Esophagus muscularis mucosa (tissue), 4 donors: ENCODE data around the gene BTNL2. TPM values are rescaled to one million over a fixed set of nuclear protein-coding genes. Genes with fewer than 3 reads are reported as not detected.

Source experiments
- DNase-seq: peaks from one replicate; pipeline ENCODE4 v3.0.0-alpha.2; 2017; ENCODE audit errors: extremely low spot score
- H3K27ac ChIP-seq, 4 donors: fragments of 200-600 bp; sonication (generic); replicated peaks in 1 of 4; 1 replicate in 3 of 4; 2 replicates in 1 of 4; pipeline ENCODE4 v1.5.1; 2016 to 2019; ENCODE audit warnings: mild to moderate bottlenecking in 1 of 4
- H3K27me3 ChIP-seq, 4 donors: fragments of 200-600 bp; sonication (generic); one replicate each; pipeline versions ENCODE4 v1.5.1 to v1.6.0; 2016 to 2019
- H3K36me3 ChIP-seq, 4 donors: fragments of 200-600 bp; sonication (generic); one replicate each; pipeline ENCODE4 v1.5.1; 2016 to 2019
- H3K4me1 ChIP-seq, 4 donors: fragments of 200-600 bp; sonication (generic); one replicate each; pipeline ENCODE4 v1.5.1; 2016 to 2019
- H3K4me3 ChIP-seq, 4 donors: fragments of 200-600 bp; sonication (generic); 1 replicate in 2 of 4; 2 replicates in 2 of 4; pipeline ENCODE4 v1.5.1; 2016 to 2019; ENCODE audit warnings: mild to moderate bottlenecking in 4 of 4, moderate library complexity in 1 of 4
- H3K9me3 ChIP-seq, 4 donors: fragments of 200-600 bp; sonication (generic); 1 replicate in 3 of 4; 2 replicates in 1 of 4; pipeline ENCODE4 v1.5.1; 2016 to 2019
- EP300 ChIP-seq: sonication (generic); formaldehyde crosslinking; IDR thresholded peaks from one replicate; pipeline ENCODE4 v1.6.1; 2017; ENCODE audit warnings: antibody characterized with exemption
- POLR2A ChIP-seq: fragments of 450-650 bp; IDR thresholded peaks from one replicate; pipeline ENCODE4 v1.6.1; 2017; ENCODE audit warnings: antibody characterized with exemption, moderate library complexity, mild to moderate bottlenecking, low read depth
- POLR2AphosphoS5 ChIP-seq, 2 donors: sonication (generic); formaldehyde crosslinking; IDR thresholded peaks; one replicate each; pipeline ENCODE4 v1.6.1; 2017; ENCODE audit warnings: antibody characterized with exemption in 2 of 2
- WGBS: methylation state at CpG from one replicate; pipeline ENCODE4 v1.1.5; 2018; 5-methylcytosine and 5-hydroxymethylcytosine counted together
- intact Hi-C: fragments of 100-400 bp; cut with DNase I; formaldehyde crosslinking; loops from one replicate; pipeline ENCODE4 v1.15.1; 2023
- total RNA-seq, 4 donors: library from RNA; depleted of rRNA; stranded (reverse); fragments of >200 nt; gene quantifications; one replicate each; pipeline versions ENCODE4 v1.1.0 to v1.2.1, GENCODE V29; 2016
- TF ChIP-seq, protein P1 (sequence below), 3 experiments: fragments of 200-600 bp in 2 of 3; fragments of 450-650 bp in 1 of 3; sonication (generic) in 2 of 3; IDR thresholded peaks; one replicate each; pipeline ENCODE4 v1.5.1; 2017 to 2019; ENCODE audit warnings: antibody characterized with exemption in 3 of 3, mild to moderate bottlenecking in 2 of 3, moderate library complexity in 1 of 3

BTNL2 gene
- total RNA-seq, 4 donors from 2014 or later: not detected

DNA sequence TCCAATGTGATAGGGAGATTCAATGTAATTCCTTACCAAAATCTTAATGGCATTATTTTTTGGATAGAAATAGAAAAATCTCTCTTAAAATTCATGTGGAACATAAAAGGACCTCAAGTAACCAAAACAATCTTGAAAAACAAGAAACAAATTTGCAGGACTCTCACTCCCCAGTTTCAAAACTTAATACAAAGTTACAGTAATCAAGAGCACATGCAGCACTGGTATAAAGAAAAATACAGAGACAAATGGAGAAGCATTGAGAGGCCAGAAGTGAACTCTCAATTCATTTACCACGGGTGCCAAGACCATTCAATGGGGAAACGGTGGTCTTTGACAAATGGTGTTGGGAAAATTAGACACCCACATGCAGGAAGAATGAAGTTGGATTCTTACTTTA is 27.4 kb downstream of the BTNL2 start:
- 50% methylated on average over 2 of the region's 2 CpGs for WGBS
- peaks cover 0 to 5% (median 0%) of the 10 kb centered on the region in 4 donors for H3K27me3 ChIP-seq

DNA sequence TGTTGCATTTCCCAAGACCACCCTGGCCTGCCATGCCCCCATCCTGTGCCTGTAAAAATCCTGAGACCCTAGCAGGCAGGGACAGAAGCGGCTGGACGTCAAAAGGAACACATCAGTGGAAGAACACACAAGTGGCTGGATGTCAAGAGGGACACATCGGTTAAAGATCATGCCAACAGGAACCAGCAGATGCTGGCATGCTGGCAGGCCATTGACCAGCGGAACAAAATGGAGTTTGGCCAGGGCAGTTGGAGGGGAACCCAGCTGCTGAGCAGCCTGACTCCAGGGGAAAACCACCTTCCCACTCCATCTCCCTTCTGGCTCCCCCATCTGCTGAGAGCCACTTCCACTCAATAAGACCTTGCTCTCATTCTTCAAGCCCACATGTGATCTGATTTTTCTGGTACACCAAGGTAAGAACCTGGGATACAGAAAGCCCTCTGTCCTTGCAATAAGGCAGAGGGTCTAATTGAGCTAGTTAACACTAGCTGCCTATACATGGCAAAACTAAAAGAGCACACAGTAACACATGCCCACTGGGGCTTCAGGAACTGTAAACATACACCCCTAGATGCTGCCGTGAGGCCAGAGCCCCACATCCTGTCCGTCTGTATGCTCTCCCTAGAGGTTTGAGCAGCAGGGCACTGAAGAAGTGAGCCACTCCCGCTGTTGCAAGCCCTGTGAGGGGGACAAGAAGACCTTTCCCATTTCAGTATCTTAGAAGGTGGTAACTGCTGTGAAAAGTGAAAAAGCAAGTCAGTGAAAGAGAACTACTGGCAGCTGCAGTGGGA is 31.0 kb downstream of the BTNL2 start:
- Histone ChIP-seq H3K4me3 (no peak overlapping the region), H3K27me3 (peaks cover 0 to 5% (median 0%) of the 10 kb centered on the region in 4 donors), H3K27ac (no peak overlapping the region), H3K36me3 (no peaks in the 10 kb centered on the region), H3K4me1 (no peaks in the 10 kb centered on the region), H3K9me3 (no peaks in the 10 kb centered on the region)
- DNase-seq: no peak
- WGBS: 84% methylated on average over 7 of the region's 7 CpGs
- TF ChIP-seq, protein P1, sequence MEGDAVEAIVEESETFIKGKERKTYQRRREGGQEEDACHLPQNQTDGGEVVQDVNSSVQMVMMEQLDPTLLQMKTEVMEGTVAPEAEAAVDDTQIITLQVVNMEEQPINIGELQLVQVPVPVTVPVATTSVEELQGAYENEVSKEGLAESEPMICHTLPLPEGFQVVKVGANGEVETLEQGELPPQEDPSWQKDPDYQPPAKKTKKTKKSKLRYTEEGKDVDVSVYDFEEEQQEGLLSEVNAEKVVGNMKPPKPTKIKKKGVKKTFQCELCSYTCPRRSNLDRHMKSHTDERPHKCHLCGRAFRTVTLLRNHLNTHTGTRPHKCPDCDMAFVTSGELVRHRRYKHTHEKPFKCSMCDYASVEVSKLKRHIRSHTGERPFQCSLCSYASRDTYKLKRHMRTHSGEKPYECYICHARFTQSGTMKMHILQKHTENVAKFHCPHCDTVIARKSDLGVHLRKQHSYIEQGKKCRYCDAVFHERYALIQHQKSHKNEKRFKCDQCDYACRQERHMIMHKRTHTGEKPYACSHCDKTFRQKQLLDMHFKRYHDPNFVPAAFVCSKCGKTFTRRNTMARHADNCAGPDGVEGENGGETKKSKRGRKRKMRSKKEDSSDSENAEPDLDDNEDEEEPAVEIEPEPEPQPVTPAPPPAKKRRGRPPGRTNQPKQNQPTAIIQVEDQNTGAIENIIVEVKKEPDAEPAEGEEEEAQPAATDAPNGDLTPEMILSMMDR (IDR thresholded peaks at IDR 0.05): no peak
- no peak for TF ChIP-seq EP300
- no peak for TF ChIP-seq POLR2A
- TF ChIP-seq POLR2AphosphoS5 (IDR thresholded peaks at IDR 0.05): no peak
- intact Hi-C loops: no loop called here

More for the DNA sequence above, 27.4 kb downstream of the BTNL2 start:
- Histone ChIP-seq H3K9me3 (no peaks in the 10 kb centered on the region), H3K36me3 (no peaks in the 10 kb centered on the region), H3K4me1 (no peaks in the 10 kb centered on the region), H3K27ac (no peak overlapping the region), H3K4me3 (no peak overlapping the region)
- DNase-seq: no peak
- no peak for TF ChIP-seq POLR2AphosphoS5 (IDR thresholded peaks at IDR 0.05)
- no peak for TF ChIP-seq EP300
- TF ChIP-seq POLR2A: no peak
- intact Hi-C loops: no loop called here

DNA sequence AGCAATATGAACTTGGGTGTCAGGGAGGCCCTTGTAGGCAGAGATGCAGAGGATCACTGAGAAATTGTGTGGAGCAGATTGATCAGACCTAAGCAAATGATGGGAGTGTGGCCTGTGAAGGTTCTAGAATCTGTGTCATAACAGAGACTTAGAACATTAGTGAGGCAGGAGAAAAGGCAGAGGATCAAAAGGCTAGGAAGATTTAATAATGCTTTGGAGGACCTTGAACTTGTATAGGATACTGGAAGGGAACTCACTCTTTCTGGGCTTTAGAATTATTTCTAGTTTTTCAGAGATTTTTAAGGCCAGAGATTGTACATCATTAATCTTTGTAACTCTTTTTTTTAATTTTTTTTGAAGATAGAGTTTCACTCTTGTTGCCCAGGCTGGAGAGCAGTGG is 35.2 kb downstream of the BTNL2 start, which contains the start of gene TSBP1:
TSBP1 (minus strand) TSS at position 101 of the 400 bp plus-strand sequence. CDS start 197 bp downstream, outside the sequence.
- Histone ChIP-seq H3K36me3 (no peaks in the 10 kb centered on the region), H3K4me1 (no peaks in the 10 kb centered on the region), H3K27ac (no peak within 1 kb of the TSS), H3K9me3 (no peaks in the 10 kb centered on the region), H3K4me3 (no peak within 1 kb of the TSS), H3K27me3 (peaks cover 0 to 5% (median 0%) of the 10 kb centered on the region in 4 donors)
- no peak for DNase-seq
- intact Hi-C loops: no loop called here
- TF ChIP-seq EP300 (no peak), POLR2A (no peak), POLR2AphosphoS5 (IDR thresholded peaks at IDR 0.05) (no peak)
- TF ChIP-seq, protein P1 (IDR thresholded peaks at IDR 0.05): no peak

DNA sequence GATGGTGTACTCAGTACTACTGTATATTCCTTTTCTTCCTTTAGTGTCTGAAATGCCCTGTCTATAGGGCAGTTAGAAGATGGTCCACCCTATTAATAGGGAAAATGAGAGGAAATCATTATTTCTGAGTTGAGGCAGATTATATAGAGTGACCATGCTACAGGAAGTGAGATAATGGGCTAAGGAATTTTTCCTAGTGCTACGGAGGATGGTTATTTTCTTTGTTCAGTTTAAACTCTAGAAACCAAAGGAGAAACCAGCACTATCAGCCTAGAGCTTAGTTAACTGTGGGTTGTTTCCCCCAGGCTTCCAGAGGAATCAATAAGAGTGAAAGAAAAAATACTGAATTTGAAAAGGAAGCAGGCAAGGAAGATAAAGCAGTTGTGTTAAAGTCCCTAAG is 35.8 kb downstream of the BTNL2 start:
- intact Hi-C loops: no loop called here
- Histone ChIP-seq H3K9me3 (no peaks in the 10 kb centered on the region), H3K27ac (no peak overlapping the region), H3K4me3 (no peak overlapping the region), H3K36me3 (no peaks in the 10 kb centered on the region), H3K27me3 (peaks cover 0 to 2% (median 0%) of the 10 kb centered on the region in 4 donors), H3K4me1 (no peaks in the 10 kb centered on the region)
- no peak for DNase-seq
- TF ChIP-seq POLR2A: no peak
- TF ChIP-seq, protein P1 (IDR thresholded peaks at IDR 0.05): no peak
- TF ChIP-seq POLR2AphosphoS5 (IDR thresholded peaks at IDR 0.05): no peak
- TF ChIP-seq EP300: no peak
- 65% methylated on average over 1 of the region's 1 CpG for WGBS

DNA sequence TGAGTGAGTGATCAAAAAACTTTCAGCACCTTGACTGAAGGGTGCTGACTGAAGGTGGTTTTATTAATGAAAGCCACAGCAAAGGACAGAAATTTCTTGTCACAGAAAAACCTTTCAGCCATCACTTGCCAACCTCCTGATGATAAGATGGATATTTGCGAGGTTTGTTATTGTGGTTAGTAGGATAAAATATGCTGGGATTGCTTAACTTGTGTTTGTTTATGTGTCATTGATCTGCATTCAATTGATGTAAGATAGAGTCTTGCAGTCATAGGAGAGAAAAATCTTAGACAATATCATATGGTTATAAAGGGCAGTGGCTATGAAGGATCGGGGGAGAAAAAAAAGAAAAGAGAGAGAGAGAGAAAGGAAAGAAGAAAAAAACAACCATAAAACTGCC is 36.5 kb downstream of the BTNL2 start:
- Histone ChIP-seq H3K4me3 (no peak overlapping the region), H3K36me3 (no peaks in the 10 kb centered on the region), H3K9me3 (no peaks in the 10 kb centered on the region), H3K27me3 (no peaks in the 10 kb centered on the region), H3K27ac (no peak overlapping the region), H3K4me1 (no peaks in the 10 kb centered on the region)
- TF ChIP-seq, protein P1 (IDR thresholded peaks at IDR 0.05): no peak
- no peak for TF ChIP-seq POLR2AphosphoS5 (IDR thresholded peaks at IDR 0.05)
- TF ChIP-seq EP300: no peak
- no peak for TF ChIP-seq POLR2A
- intact Hi-C loops: no loop called here
- WGBS: 87% methylated on average over 2 of the region's 2 CpGs
- no peak for DNase-seq
